GM12891 (cell line): Measurements from ENCODE around the gene LHFPL6.

Experiments used
- POLR2A ChIP-seq: IDR thresholded peaks from 2 replicates; pipeline ENCODE4 v1.6.1; 2011; ENCODE audit warnings: low read depth, low read length, control low read depth
- POLR2AphosphoS5 ChIP-seq: IDR thresholded peaks from 2 replicates; pipeline ENCODE4 v1.6.1; 2011; ENCODE audit warnings: low read depth, low read length, control low read depth
- POU2F2 ChIP-seq: IDR thresholded peaks from 2 replicates; pipeline ENCODE4 v1.6.1; 2011; ENCODE audit warnings: low read depth, mild to moderate bottlenecking, control low read depth, low read length, moderate library complexity
- SPI1 ChIP-seq: IDR thresholded peaks from 2 replicates; pipeline ENCODE4 v1.6.1; 2011; ENCODE audit warnings: low read depth, low read length, control low read depth
- TAF1 ChIP-seq: IDR thresholded peaks from 2 replicates; pipeline ENCODE4 v1.6.1; 2011; ENCODE audit warnings: low read depth, low read length, control low read depth

DNA sequence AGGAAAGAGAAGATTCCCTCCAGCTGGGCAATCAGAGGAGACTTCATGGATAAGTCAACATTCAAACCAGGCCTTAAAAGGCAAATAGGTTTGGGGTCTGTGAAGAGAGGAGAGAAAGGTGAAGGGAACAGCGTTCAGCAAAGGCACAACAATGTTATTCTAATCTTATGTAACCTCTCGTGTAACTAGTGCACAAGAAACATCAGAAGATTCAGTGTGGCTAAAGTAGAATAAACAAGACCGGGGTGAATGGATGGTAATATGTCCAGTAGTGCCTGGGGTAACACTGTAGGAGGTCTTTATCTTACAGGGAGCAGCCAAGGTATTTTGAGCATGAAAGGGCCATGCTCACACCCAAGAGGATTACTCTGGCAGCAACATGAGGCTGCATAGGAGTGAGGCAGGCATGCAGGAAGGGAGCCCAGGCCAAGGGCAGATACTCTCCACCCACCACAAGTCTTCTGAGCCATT, 24.1 kb downstream of the LHFPL6 start:
- TF ChIP-seq POLR2A (no peak), POLR2AphosphoS5 (no peak), TAF1 (no peak), POU2F2 (no peak), SPI1 (no peak)
